Suprapubic skin (tissue), 4 donors: Measurements from ENCODE around the gene PKD2L2. TPM values are rescaled to one million over a fixed set of nuclear protein-coding genes. Genes with fewer than 3 reads are reported as not detected.
"Not testable (repeated sequence)": the region's sequence is repeated elsewhere in the genome, so short reads cannot be mapped to it uniquely, and the experiment has no call there.

Experiments
- DNase-seq, 2 donors: peaks; one replicate each; pipeline ENCODE4 v3.0.0-alpha.2; 2019; ENCODE audit warnings: low spot score in 2 of 2
- H3K27ac ChIP-seq: fragments of 200-600 bp; sonication (generic); one replicate; pipeline ENCODE4 v1.5.1; 2019
- H3K27me3 ChIP-seq: fragments of 200-600 bp; sonication (generic); one replicate; pipeline ENCODE4 v1.5.1; 2019
- H3K36me3 ChIP-seq: fragments of 200-600 bp; sonication (generic); one replicate; pipeline ENCODE4 v1.5.1; 2019
- H3K4me1 ChIP-seq: fragments of 200-600 bp; sonication (generic); one replicate; pipeline ENCODE4 v1.5.1; 2019
- H3K4me3 ChIP-seq: fragments of 200-600 bp; sonication (generic); one replicate; pipeline ENCODE4 v1.5.1; 2019; ENCODE audit warnings: mild to moderate bottlenecking
- H3K9me3 ChIP-seq: fragments of 200-600 bp; sonication (generic); one replicate; pipeline ENCODE4 v1.5.1; 2019
- EP300 ChIP-seq: sonication (generic); formaldehyde crosslinking; IDR thresholded peaks from one replicate; pipeline ENCODE4 v1.6.1; 2017; ENCODE audit warnings: antibody characterized with exemption
- POLR2A ChIP-seq, 2 donors: fragments of 450-650 bp; IDR thresholded peaks; one replicate each; pipeline ENCODE4 v1.6.1; 2017; ENCODE audit warnings: antibody characterized with exemption in 2 of 2, mild to moderate bottlenecking in 2 of 2, moderate library complexity in 2 of 2
- POLR2AphosphoS5 ChIP-seq, 3 donors: sonication (generic); formaldehyde crosslinking; IDR thresholded peaks; one replicate each; pipeline ENCODE4 v1.6.1; 2017; ENCODE audit warnings: antibody characterized with exemption in 3 of 3
- WGBS: methylation state at CpG from one replicate; pipeline ENCODE4 v1.1.5; 2018; 5-methylcytosine and 5-hydroxymethylcytosine counted together
- total RNA-seq, 4 donors: library from RNA; depleted of rRNA; stranded (reverse); fragments of >200 nt; gene quantifications; one replicate each; pipeline ENCODE4 v1.1.0, GENCODE V29; 2016
- TF ChIP-seq, protein P1 (sequence below), 2 donors: fragments of 200-600 bp in 1 of 2; fragments of 450-650 bp in 1 of 2; sonication (generic) in 1 of 2; IDR thresholded peaks; one replicate each; pipeline ENCODE4 v1.5.1; 2016 to 2019; ENCODE audit warnings: antibody characterized with exemption in 2 of 2, mild to moderate bottlenecking in 1 of 2, moderate library complexity in 1 of 2

The PKD2L2 gene
- total RNA-seq, 4 donors from 2014 or later, result not detected

DNA sequence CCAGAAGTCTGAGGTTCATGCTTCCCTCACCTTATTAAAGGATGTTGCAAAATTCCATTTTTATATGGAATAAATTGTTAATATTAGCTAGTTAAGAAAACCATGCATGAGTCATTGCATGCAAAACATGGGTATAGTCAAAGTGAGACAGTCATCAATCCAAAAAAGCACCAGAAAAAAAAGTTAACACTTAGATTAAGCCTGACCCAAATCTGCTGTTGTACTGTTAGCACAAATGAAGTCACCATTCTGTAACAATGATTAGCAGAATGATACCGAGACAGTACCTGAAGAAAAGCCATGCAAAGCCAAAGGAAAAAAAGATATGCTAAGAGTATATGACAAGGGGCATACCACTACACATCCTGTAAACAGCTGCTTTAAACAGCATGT is 49.5 kb downstream of the PKD2L2 start:
- H3K36me3 ChIP-seq, result peaks cover 72% of the 10 kb centered on the region
- no peak for TF ChIP-seq POLR2A (IDR thresholded peaks at IDR 0.05)
- TF ChIP-seq, protein P1, sequence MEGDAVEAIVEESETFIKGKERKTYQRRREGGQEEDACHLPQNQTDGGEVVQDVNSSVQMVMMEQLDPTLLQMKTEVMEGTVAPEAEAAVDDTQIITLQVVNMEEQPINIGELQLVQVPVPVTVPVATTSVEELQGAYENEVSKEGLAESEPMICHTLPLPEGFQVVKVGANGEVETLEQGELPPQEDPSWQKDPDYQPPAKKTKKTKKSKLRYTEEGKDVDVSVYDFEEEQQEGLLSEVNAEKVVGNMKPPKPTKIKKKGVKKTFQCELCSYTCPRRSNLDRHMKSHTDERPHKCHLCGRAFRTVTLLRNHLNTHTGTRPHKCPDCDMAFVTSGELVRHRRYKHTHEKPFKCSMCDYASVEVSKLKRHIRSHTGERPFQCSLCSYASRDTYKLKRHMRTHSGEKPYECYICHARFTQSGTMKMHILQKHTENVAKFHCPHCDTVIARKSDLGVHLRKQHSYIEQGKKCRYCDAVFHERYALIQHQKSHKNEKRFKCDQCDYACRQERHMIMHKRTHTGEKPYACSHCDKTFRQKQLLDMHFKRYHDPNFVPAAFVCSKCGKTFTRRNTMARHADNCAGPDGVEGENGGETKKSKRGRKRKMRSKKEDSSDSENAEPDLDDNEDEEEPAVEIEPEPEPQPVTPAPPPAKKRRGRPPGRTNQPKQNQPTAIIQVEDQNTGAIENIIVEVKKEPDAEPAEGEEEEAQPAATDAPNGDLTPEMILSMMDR (IDR thresholded peaks at IDR 0.05), result no peak
- no peak for TF ChIP-seq POLR2AphosphoS5 (IDR thresholded peaks at IDR 0.05)
- WGBS, result 92% methylated on average over 1 of the region's 1 CpG

DNA sequence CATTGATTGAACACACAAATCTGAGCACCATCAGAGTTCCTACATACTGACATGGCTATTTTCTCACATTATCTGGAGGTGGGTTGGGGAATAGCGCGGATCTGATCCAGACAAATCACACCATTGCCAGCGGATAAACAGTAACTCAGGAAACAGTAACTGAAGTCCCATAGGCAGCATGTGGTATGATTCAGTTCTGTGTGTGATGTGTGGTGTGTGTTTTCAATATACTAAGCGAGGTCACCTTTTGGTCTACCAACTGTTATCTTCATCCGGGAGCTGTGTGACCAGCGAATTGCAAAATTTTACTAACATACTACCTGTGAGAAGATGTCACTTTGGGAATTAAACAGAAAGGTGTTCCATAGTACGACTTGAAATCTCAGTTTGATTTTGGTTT is 50.1 kb downstream of the PKD2L2 start:
- no peak overlapping the region for H3K4me3 ChIP-seq
- H3K36me3 ChIP-seq, result peaks cover 78% of the 10 kb centered on the region

More for the DNA sequence above, 49.5 kb downstream of the PKD2L2 start:
- Histone ChIP-seq H3K27ac (no peak overlapping the region), H3K4me1 (no peaks in the 10 kb centered on the region), H3K4me3 (no peak overlapping the region), H3K27me3 (no peaks in the 10 kb centered on the region), H3K9me3 (no peaks in the 10 kb centered on the region)
- no peak for DNase-seq

DNA sequence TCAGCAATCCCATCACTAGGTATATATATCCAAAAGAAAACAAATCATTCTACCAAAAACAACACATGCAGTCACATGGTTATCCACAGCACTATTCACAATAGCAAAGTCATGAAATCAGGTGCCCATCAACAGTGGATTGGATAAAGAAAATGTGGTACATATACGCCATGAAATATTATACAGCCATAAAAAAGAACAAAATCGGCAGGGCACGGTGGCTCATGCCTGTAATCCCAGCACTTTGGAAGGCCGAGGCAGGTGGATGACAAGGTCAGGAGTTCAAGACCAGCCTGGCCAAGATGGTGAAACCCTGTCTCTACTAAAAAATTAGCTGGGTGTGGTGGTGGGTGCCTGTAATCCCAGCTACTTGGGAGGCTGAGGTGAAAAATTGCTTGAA is 55.0 kb downstream of the PKD2L2 start:
- not testable (repeated sequence) for H3K27me3 ChIP-seq, H3K4me1 ChIP-seq, H3K4me3 ChIP-seq, DNase-seq, H3K9me3 ChIP-seq, H3K27ac ChIP-seq
- 98% methylated on average over 4 of the region's 4 CpGs for WGBS
- H3K36me3 ChIP-seq, result peaks cover 99% of the 10 kb centered on the region

More for the DNA sequence above, 50.1 kb downstream of the PKD2L2 start:
- Histone ChIP-seq H3K27ac (no peak overlapping the region), H3K4me1 (no peaks in the 10 kb centered on the region), H3K9me3 (no peaks in the 10 kb centered on the region), H3K27me3 (no peaks in the 10 kb centered on the region)
- TF ChIP-seq POLR2AphosphoS5 (IDR thresholded peaks at IDR 0.05) (no peak), POLR2A (IDR thresholded peaks at IDR 0.05) (no peak), EP300 (no peak)
- TF ChIP-seq, protein P1 (IDR thresholded peaks at IDR 0.05), result no peak
- no peak for DNase-seq
- WGBS, result 80% methylated on average over 7 of the region's 7 CpGs

DNA sequence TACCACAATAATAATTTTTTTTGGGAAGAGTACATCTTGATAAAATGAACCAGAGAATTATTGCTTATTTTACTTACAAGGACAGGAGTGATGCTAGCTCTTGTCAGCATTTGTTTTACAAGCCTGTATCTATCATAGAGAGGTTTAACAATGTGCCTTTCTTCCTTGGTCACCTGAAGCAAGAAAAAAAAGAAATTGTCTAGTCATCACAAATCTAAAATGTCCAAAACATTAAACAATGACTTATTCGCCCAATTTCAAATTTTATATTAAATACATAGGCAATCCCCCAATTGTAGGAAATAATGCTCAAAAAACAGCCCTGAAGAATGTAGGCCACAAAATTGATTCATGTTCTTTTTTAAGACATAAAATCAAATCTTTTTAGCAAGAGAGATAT is 56.6 kb downstream of the PKD2L2 start:
- Histone ChIP-seq H3K4me1 (no peaks in the 10 kb centered on the region), H3K27me3 (no peaks in the 10 kb centered on the region), H3K9me3 (no peaks in the 10 kb centered on the region), H3K36me3 (peaks cover 95% of the 10 kb centered on the region), H3K4me3 (no peak overlapping the region), H3K27ac (no peak overlapping the region)
- whole genome bisulfite sequencing, result 98% methylated on average over 1 of the region's 1 CpG
- TF ChIP-seq EP300 (no peak), POLR2A (IDR thresholded peaks at IDR 0.05) (no peak), POLR2AphosphoS5 (IDR thresholded peaks at IDR 0.05) (no peak)
- TF ChIP-seq, protein P1 (IDR thresholded peaks at IDR 0.05), result no peak
- DNase-seq, result no peak

DNA sequence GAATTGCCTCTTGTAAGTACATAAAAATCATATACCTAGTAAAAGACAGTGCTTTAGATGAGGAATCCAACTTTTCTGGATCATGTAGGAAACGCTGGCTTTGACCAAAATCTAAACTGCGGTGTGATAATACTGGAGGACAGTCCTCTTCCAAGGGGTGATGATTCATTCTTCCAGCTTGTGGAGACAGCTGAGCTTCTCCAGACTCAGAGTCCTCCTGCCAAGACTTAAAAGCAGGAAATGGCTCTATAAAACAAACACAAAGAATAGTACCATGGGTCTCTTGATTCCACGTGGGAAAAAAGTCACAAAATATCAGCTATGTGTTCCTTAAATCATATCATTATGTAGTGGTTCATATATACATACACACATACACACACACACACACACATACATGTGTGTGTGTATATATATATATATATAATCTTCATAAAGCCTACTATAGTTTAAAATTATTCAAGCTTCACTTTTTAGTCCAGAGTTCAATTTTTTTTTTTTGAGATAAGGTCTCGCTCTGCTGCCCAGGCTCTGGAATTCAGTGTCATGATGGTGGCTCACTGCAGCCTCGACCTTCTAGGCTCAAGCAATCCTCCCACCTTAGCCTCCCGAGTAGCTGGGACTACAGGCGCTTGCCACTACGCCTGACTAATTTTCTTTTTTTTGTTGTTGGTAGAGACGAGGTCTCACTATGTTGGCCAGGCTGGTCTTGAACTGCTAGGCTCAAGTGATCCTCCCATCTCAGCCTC is 65.0 kb downstream of the PKD2L2 start:
- no peaks in the 10 kb centered on the region for H3K9me3 ChIP-seq
- DNase-seq, result no peak
- no peaks in the 10 kb centered on the region for H3K27me3 ChIP-seq
- no peak overlapping the region for H3K27ac ChIP-seq
- 65% methylated on average over 9 of the region's 9 CpGs for WGBS
- TF ChIP-seq EP300 (no peak), POLR2AphosphoS5 (IDR thresholded peaks at IDR 0.05) (no peak), POLR2A (IDR thresholded peaks at IDR 0.05) (no peak)
- TF ChIP-seq, protein P1 (IDR thresholded peaks at IDR 0.05), result no peak
- no peak overlapping the region for H3K4me3 ChIP-seq
- peaks cover 42% of the 10 kb centered on the region for H3K36me3 ChIP-seq
- no peaks in the 10 kb centered on the region for H3K4me1 ChIP-seq

DNA sequence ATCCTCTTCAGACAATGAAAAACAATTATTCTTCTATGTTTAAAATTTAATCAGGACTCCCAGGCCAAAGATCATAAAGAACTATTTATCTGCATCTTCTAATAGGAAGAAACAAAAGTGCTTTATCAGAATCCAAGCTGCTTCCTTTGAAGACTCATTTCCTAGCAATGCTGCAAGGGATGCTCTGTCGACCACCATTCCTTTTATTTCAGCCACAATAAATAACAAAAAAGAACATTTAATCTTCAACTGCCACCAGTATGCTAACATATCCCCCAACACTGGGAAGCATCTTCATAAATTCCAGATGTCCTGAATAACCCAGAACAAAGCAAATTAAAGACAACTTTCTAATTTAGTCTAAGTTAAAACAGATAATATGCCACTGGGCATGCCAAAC is 68.7 kb downstream of the PKD2L2 start:
- no peak overlapping the region for H3K4me3 ChIP-seq
- TF ChIP-seq, protein P1 (IDR thresholded peaks at IDR 0.05), result no peak
- TF ChIP-seq EP300 (no peak), POLR2AphosphoS5 (IDR thresholded peaks at IDR 0.05) (no peak), POLR2A (IDR thresholded peaks at IDR 0.05) (no peak)
- H3K36me3 ChIP-seq, result peaks cover 27% of the 10 kb centered on the region
- H3K27ac ChIP-seq, result no peak overlapping the region
- no peaks in the 10 kb centered on the region for H3K9me3 ChIP-seq
- DNase-seq, result no peak
- no peaks in the 10 kb centered on the region for H3K27me3 ChIP-seq
- 56% methylated on average over 1 of the region's 1 CpG for WGBS
- H3K4me1 ChIP-seq, result no peaks in the 10 kb centered on the region
